Stimulated activated CD8-positive, alpha-beta memory T cell treated with anti-CD3 and anti-CD28 coated beads, Interleukin-12 subunit alpha, Interleukin-12 subunit beta, amount 100 ng/mL, for 24 hours (primary cell): ENCODE data around the gene SEPHS2.
"Not testable (repeated sequence)": the region's sequence is repeated elsewhere in the genome, so short reads cannot be mapped to it uniquely, and the experiment has no call there.

ENCODE experiments used
- DNase-seq: peaks from one replicate; pipeline ENCODE4 v3.0.0-alpha.2; 2020; ENCODE audit errors: extremely low read depth

SEPHS2 gene

DNA sequence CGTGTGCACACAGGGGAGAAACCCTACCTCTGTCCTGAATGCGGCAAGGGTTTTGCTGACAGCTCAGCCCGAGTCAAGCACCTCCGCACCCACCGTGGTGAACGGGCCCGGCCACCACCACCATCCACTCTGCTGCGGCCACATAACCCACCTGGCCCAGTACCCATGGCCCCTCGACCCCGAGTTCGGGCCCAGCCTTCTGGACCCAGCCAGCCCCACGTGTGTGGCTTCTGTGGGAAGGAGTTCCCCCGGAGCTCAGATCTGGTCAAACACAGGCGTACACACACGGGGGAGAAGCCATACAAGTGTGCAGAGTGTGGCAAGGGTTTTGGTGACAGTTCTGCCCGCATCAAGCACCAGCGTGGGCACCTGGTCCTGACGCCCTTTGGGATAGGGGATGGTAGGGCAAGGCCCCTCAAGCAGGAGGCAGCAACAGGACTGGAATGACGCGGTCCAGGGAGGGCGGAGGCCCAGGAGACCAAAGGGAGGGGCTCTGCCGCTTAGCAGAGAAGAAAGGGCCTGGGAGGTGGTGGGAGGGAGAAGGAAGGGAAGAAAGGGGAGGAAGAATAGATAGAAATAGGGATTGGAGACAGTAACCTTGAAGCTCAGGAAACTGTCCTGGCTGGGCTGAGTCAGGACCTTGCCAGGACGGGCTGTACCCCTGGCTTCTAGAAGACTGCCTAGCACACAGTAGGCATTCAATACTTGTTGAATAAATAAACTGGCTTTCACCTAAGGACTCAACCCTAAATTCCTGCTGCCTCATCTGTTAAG is 46.8 kb downstream of the SEPHS2 start:
- DNase-seq, result no peak

DNA sequence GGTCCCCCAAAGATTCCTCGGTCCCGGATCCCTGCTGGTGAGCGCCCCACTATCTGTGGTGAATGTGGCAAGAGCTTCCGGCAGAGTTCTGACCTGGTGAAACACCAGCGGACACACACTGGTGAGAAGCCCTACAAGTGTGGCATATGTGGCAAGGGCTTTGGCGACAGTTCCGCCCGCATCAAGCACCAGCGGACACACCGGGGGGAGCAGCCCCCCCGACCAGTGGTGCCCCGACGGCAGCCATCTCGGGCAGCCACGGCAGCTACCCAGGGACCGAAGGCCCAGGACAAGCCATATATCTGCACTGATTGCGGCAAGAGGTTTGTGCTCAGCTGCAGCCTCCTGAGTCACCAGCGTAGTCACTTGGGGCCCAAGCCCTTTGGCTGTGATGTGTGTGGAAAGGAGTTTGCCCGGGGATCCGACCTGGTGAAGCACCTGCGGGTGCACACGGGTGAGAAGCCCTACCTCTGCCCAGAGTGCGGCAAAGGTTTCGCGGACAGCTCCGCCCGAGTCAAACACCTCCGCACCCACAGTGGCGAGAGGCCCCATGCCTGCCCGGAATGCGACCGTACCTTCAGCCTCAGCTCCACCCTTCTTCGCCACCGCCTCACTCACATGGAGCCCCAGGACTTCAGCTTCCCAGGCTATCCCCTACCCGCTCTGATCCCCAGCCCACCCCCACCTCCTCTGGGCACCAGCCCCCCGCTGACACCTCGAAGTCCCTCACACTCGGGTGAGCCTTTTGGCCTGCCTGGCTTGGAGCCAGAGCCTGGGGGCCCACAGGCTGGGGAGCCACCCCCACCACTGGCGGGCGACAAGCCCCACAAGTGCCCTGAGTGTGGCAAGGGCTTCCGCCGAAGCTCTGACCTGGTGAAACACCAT is 47.7 kb downstream of the SEPHS2 start:
- no peak for DNase-seq

DNA sequence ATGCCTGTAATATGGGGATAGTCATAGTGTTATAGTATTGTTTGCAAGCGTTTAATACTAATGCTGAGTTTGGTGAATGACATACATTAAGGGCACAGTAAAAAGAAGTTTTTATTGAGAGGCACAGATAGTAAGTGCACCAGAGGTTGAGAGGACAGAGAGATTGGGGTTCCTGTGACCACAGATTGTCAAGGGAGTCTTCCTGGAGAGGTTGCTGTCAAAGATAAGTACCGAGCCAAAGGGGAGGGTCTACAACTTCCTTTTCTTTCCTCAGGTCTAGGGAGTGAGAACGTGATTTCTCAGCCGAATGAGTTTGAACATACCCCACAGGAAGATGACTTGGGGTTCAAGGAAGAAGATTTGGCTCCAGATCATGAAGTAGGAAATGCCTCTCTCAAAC is 48.6 kb downstream of the SEPHS2 start:
- no peak for DNase-seq

- not testable (repeated sequence) for DNase-seq
Observed at GRCh38 chr16:30396627-30397026, 49.0 kb downstream of the SEPHS2 start.

DNA sequence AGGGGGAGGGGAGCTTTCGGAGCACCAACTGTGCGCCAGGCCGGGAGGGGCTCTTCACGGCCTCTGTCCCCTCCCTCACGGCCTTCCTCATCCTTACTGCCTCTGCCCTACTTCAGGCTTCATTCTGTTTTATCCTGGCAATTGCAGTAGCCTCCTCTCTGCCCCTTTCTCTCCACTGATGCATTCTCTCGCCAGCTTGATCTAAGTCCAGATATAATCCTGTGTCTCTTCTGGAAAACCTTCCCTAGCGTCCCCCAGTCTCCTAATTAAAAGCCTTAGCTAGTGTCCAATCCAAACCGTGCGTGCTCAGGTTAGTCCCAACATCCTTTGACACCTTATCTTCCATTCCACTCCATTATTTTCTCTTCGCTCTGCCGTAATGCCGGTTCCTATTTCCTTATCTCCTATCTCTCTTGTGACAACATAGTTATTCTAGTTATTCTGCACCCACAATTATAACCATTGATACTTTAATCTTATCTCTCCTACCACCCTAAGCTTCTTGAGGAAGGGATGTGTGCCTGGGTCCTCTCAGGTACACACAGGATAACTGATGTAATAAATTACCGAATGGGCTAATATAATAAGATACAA is 49.6 kb downstream of the SEPHS2 start:
- no peak for DNase-seq

DNA sequence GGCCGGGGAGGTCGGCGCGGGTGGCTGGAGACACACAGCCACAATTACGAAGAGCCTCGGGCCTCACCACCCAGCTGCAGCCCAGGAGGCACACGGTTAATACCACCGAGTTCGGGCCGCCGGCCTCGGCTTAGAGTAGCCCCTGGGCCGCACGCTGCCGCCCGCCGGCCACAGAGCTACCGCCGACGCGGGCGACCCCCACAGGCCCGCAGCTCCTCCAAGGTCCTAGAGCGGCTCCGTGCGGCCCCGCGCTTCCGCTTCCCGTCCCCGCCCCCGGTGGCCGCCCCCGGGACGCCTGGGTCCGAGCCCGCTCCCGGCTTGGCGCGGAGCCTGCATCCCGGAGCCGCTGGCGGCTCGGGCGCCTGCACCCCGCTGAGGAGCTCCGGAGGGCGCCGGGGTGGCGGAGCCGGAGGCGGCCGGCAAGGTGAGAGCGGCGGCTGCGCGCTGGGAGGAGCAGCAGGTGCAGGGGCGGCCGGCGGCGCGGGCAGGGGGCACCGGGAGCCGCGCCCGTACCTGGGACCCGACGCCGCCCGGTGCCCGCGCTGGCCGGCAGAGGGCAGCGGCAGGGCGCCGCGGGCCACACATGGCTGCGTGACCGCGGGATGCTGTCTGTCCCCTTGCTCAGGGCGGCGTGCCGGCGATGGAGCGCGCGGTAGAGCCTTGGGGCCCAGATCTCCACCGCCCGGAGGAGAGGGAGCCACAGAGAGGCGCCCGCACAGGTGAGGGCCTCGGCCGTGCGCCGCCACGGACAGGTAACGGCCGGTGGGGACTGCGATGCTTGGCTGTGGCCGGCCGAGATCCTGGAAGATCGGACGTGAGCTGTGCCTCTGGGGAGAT is 50.3 kb downstream of the SEPHS2 start, which contains the start of gene ZNF48:
TSS of gene ZNF48 (plus strand) at position 266 of the 837 bp plus-strand sequence. CDS start at position 641, 375 bp downstream.
- no peak for DNase-seq

DNA sequence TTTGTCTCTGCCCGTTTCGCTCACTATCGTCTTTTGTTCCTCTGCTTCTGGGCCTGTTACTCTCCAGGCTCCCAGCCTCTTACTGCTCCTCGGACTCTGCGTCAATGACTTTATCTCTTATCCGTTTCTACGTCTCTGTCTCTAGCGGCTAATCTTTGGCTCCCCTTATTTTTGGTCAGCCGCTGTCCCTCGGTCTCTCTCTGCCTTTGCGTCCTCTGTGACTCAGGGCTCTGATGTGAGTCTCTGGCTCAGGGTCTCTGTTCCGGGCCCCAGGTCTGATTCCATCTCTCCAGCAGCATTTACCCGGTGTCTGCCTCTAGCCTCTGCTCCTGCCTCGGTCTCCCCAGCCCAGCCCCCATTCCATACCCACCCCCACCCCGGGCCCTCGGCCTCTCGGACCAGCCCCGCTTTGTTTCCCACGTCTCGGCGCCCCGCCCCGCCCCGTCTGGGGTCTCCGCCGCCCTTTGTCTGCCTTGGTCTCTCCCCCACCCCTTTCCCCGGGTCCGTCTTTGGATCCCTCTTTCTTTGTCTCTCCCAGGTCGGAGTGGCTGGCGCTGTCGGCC is 51.0 kb downstream of the SEPHS2 start:
- no peak for DNase-seq
